ENCODE measurements around the gene CORO6.

CORO6 gene

GRCh38 chr17:29590411-29591145, 32.1 kb downstream of the CORO6 start:
- DNase-seq (ENCODE audit: low read depth): no peak

GRCh38 chr17:29589524-29590410, 32.9 kb downstream of the CORO6 start, which contains the start of gene GIT1:
Gene GIT1, minus strand, starts transcription at chr17:29589648. Its CDS starts 270 bp downstream, at chr17:29589378.
- peak; percentile 65 for DNase-seq (ENCODE audit: low read depth)

DNA sequence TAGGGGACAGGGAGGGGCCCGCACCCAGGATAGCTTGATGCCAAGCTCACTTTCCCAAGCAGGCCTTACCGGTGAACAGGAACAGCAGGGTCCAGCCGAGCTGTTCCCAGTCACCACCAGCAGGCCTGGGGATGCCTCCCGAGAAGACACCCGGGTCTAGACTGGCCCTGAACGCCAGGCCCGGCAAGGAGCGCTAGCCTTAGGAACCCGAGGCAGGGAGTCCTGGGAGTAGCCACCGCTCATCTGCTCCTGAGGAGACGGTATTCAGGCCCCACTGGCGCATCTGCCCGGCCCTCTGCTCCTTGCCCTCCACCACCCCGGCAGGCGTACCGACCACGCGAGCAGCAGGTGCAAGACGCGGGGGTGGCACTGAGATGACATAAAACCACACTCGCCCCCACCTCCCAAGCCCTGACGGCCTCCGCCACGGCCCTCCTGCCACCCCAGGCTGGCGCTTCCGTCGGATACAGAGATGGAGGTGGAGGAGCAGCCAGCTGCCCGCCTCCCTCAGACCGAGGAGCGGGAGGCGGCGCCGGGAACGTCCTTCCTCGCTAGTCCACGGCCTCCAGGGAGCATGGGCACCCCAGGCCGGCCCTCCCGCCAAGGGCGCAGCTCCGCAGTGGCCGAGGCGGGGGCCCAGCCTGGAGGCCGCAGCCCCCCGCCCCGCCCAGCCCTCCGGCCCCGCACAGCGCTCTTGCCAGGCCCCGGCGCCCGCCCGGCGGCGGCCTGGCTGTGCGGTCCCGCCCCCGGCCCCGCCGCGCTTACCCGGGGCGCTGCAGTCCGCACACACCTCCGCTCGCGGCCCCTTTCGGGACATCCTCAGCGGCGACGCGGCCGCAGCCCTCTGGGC, 33.9 kb downstream of the CORO6 start:
- DNase-seq (ENCODE audit: low read depth): no peak

GRCh38 chr17:29588017-29588561, 34.6 kb downstream of the CORO6 start:
- DNase-seq (ENCODE audit: low read depth): no peak

DNA sequence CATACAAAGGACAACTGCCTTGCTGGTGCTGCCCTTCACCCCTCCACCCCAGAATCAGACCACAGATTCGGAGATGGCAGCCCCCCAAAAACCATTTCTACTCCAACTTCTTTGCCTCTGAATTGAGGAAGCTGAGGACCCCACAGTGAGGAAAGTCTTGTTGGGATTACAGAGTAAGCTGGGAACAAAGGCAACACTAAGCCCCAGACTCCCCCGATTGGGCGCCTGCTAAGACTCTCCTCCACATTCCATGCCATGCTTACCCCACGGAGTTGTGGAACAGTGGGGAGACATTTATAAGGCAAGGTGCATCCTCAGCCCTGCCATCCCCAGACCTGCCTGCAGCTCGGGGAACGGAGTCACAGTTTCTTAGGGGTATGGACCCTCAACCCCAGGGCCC, 35.1 kb downstream of the CORO6 start:
- no peak for DNase-seq (ENCODE audit: low read depth)

DNA sequence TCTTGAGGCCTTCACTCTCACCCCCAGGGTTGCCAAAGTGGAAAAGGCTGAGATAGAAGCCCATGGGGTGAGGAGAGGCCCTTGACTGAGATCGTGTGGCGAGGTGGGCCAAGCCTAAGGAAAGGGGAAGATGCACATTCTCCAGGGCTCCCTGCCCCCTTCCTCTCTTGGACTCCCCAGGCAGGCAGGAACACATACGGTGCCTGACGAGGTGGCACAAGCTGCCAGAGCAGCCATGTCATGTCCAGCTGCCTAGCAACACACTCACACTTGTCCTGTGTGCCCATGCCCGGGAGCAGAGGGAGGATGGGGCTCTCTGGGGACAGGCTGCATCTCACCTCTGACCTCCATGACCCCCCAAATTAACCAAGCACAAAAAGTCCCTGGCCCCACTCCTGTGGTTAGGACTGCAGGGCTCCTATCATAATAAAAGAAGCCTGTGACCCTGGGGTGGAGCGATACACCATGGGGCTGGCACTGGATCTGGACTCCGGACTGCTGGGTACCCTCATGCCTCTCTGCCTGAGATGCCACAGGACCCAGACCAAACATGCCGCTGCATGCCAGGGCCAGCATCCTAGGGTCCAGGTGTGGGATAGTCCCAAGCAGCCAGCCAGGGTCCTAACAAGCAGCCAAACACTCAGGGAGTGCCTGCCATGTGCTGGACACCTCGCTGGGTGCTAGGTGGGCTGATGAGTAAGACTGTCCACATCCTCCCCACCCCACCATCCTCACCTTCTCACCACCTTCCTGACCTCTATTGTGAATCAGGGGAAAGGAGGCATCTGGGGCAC, 35.8 kb downstream of the CORO6 start:
- DNase-seq (ENCODE audit: low read depth): no peak

DNA sequence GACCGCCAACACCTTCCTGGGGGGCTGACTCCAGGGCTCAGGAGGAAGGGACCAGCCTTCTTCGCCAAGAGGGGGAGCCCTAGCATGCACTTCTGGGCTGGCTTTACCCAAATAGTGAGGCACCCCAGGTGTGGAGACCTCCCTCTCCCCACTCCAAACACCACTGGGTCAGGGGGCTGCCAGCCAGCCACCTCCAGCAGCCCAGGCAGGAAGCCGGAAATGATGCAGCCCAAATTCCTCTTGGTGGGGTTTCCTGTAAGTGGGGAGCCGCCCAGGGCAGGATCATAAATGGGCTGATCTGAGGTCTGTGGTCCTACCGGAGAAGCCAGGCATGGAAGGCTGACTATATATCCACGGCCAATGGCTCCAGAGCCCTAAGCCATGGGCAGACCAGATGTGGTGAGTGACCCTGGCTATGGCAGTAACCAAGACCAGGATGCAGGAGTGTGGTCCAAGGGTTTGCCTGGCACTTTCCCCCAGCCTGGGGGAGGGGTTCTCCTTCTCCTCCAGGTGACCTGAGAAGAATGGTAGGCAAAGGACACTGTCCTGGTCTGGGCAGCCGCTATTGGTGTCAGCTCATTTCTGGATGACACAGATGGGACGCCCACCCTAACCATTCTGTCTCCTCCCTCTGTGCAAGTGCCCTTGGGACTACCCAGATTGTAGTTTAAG, 37.5 kb downstream of the CORO6 start:
- no peak for DNase-seq (ENCODE audit: low read depth)

- no peak for DNase-seq (ENCODE audit: low read depth)
These were observed 38.1 kb downstream of the CORO6 start for GRCh38 chr17:29584452-29585079.

GRCh38 chr17:29583324-29584248, 39.1 kb downstream of the CORO6 start:
- DNase-seq (ENCODE audit: low read depth): no peak

GRCh38 chr17:29582772-29583171, 39.9 kb downstream of the CORO6 start:
- DNase-seq (ENCODE audit: low read depth): no peak

- DNase-seq (ENCODE audit: low read depth): no peak
These were observed 40.4 kb downstream of the CORO6 start for GRCh38 chr17:29582254-29582765.

GRCh38 chr17:29581583-29582253, 41.0 kb downstream of the CORO6 start:
- no peak for DNase-seq (ENCODE audit: low read depth)

GRCh38 chr17:29579866-29580771, 42.6 kb downstream of the CORO6 start:
- peak; percentile 69 for DNase-seq (ENCODE audit: low read depth)

- DNase-seq (ENCODE audit: low read depth): no peak
These were observed 43.9 kb downstream of the CORO6 start for GRCh38 chr17:29578626-29579485.

- peak; percentile 40 for DNase-seq (ENCODE audit: low read depth)
These were observed 45.1 kb downstream of the CORO6 start for GRCh38 chr17:29577385-29578211.
